Measurements from ENCODE around the gene KCNN2. TPM values are rescaled to one million over a fixed set of nuclear protein-coding genes. Genes with fewer than 3 reads are reported as not detected.

KCNN2 gene
- total RNA-seq, 4 donors from 2014 or later, result 0.20 to 0.42 TPM; not detected in 2

- DNase-seq (ENCODE audit: low spot score in 2 of 2), result no peak
- no peaks in the 10 kb centered on the region for H3K4me1 ChIP-seq
- no peaks in the 10 kb centered on the region for H3K36me3 ChIP-seq
- H3K27me3 ChIP-seq, result no peaks in the 10 kb centered on the region
- H3K9me3 ChIP-seq, result no peaks in the 10 kb centered on the region
- H3K4me3 ChIP-seq, result no peak overlapping the region
- WGBS, 2 donors, result 66 to 67% methylated on average over 5 of the region's 5 CpGs
- no peak for TF ChIP-seq EP300 (IDR thresholded peaks at IDR 0.05)
- TF ChIP-seq CTCF (IDR thresholded peaks at IDR 0.05), result no peak
- TF ChIP-seq POLR2A (IDR thresholded peaks at IDR 0.05), result no peak
- no peak overlapping the region for H3K27ac ChIP-seq
Observed at GRCh38 chr5:114458726-114459125, 96.9 kb downstream of the KCNN2 start.

GRCh38 chr5:114467171-114467570, 105.3 kb downstream of the KCNN2 start:
- DNase-seq (ENCODE audit: low spot score in 2 of 2), result no peak
- WGBS, 2 donors, result 50 to 51% methylated on average over 5 of the region's 5 CpGs
- H3K9me3 ChIP-seq, result no peaks in the 10 kb centered on the region
- H3K36me3 ChIP-seq, result no peaks in the 10 kb centered on the region
- no peaks in the 10 kb centered on the region for H3K27me3 ChIP-seq
- peaks cover 0 to 4% (median 0%) of the 10 kb centered on the region in 4 donors for H3K4me1 ChIP-seq
- H3K4me3 ChIP-seq, result no peak overlapping the region
- H3K27ac ChIP-seq, result no peak overlapping the region
- TF ChIP-seq POLR2A (IDR thresholded peaks at IDR 0.05) (no peak), EP300 (IDR thresholded peaks at IDR 0.05) (no peak), CTCF (IDR thresholded peaks at IDR 0.05) (no peak)

- no peak overlapping the region for H3K27ac ChIP-seq
- no peaks in the 10 kb centered on the region for H3K27me3 ChIP-seq
- no peak for TF ChIP-seq EP300 (IDR thresholded peaks at IDR 0.05)
- TF ChIP-seq CTCF (IDR thresholded peaks at IDR 0.05), result no peak
- no peak for TF ChIP-seq POLR2A (IDR thresholded peaks at IDR 0.05)
- no peak for DNase-seq (ENCODE audit: low spot score in 2 of 2)
- 30 to 34% methylated on average over 3 of the region's 3 CpGs for WGBS, 2 donors
- peaks cover 0 to 4% (median 0%) of the 10 kb centered on the region in 4 donors for H3K4me1 ChIP-seq
- H3K9me3 ChIP-seq, result no peaks in the 10 kb centered on the region
- no peak overlapping the region for H3K4me3 ChIP-seq
- H3K36me3 ChIP-seq, result no peaks in the 10 kb centered on the region
Observed at GRCh38 chr5:114467729-114468128, 105.9 kb downstream of the KCNN2 start.

- 88 to 91% methylated on average over 4 of the region's 4 CpGs for WGBS, 2 donors
- DNase-seq (ENCODE audit: low spot score in 2 of 2), result no peak
- Histone ChIP-seq H3K27me3 (no peaks in the 10 kb centered on the region), H3K36me3 (no peaks in the 10 kb centered on the region), H3K4me1 (peaks cover 0 to 4% (median 0%) of the 10 kb centered on the region in 4 donors), H3K9me3 (no peaks in the 10 kb centered on the region), H3K4me3 (no peak overlapping the region), H3K27ac (no peak overlapping the region)
- TF ChIP-seq POLR2A (IDR thresholded peaks at IDR 0.05) (no peak), EP300 (IDR thresholded peaks at IDR 0.05) (no peak), CTCF (IDR thresholded peaks at IDR 0.05) (no peak)
Observed at GRCh38 chr5:114469372-114469771, 107.5 kb downstream of the KCNN2 start.

GRCh38 chr5:114471529-114471928, 109.7 kb downstream of the KCNN2 start:
- no peak for DNase-seq (ENCODE audit: low spot score in 2 of 2)
- H3K36me3 ChIP-seq, result no peaks in the 10 kb centered on the region
- no peak overlapping the region for H3K4me3 ChIP-seq
- H3K27ac ChIP-seq, result no peak overlapping the region
- H3K27me3 ChIP-seq, result no peaks in the 10 kb centered on the region
- peaks cover 0 to 4% (median 0%) of the 10 kb centered on the region in 4 donors for H3K4me1 ChIP-seq
- no peaks in the 10 kb centered on the region for H3K9me3 ChIP-seq
- 84 to 86% methylated on average over 2 of the region's 2 CpGs for WGBS, 2 donors
- no peak for TF ChIP-seq POLR2A (IDR thresholded peaks at IDR 0.05)
- no peak for TF ChIP-seq EP300 (IDR thresholded peaks at IDR 0.05)
- no peak for TF ChIP-seq CTCF (IDR thresholded peaks at IDR 0.05)

Measured in tibial nerve (tissue), 4 donors.